DND-41 (cell line): ENCODE measurements around the gene HYAL1.

Experiments used
- ATAC-seq: fragments of 200-7000 bp; cut with Tn5 transposase; 3 replicates; pipeline ENCODE4 v1.9.1; 2021; ENCODE audit warnings: low read depth; ENCODE audit not compliant: insufficient read depth
- DNase-seq: peaks from one replicate; pipeline ENCODE4 v3.0.0-alpha.2; 2020
- H2AFZ ChIP-seq: 2 replicates; pipeline ENCODE4 v1.6.0; 2012; ENCODE audit warnings: low read depth, low read length
- H3K27ac ChIP-seq: 2 replicates; pipeline ENCODE4 v1.5.1; 2012; ENCODE audit warnings: low read length, inconsistent platforms
- H3K27me3 ChIP-seq: fragments of 200-600 bp; sonication (generic); 2 replicates; pipeline ENCODE4 v1.6.0; 2012; ENCODE audit warnings: low read length, mild to moderate bottlenecking, inconsistent platforms; ENCODE audit not compliant: insufficient read depth, poor library complexity
- H3K36me3 ChIP-seq: 2 replicates; pipeline ENCODE4 v1.5.1; 2012; ENCODE audit warnings: low read length, inconsistent platforms; ENCODE audit not compliant: insufficient read depth
- H3K4me1 ChIP-seq: 2 replicates; pipeline ENCODE4 v1.5.1; 2012; ENCODE audit warnings: mild to moderate bottlenecking, low read length; ENCODE audit not compliant: insufficient read depth
- H3K4me2 ChIP-seq: 2 replicates; pipeline ENCODE4 v1.6.0; 2012; ENCODE audit warnings: mild to moderate bottlenecking, moderate library complexity, low read length, inconsistent platforms; ENCODE audit not compliant: insufficient read depth
- H3K4me3 ChIP-seq, 2 experiments: fragments of 200-600 bp in 1 of 2; shearing (Covaris generic) in 1 of 2; 2 replicates each; pipeline ENCODE4 v1.5.1; 2012 to 2016; ENCODE audit warnings: inconsistent platforms in 2 of 2, low read length in 2 of 2, mild to moderate bottlenecking in 2 of 2, low read depth in 1 of 2, moderate library complexity in 1 of 2
- H3K79me2 ChIP-seq: 2 replicates; pipeline ENCODE4 v1.6.0; 2012; ENCODE audit warnings: low read length, inconsistent platforms; ENCODE audit not compliant: insufficient read depth
- H3K9ac ChIP-seq: 2 replicates; pipeline ENCODE4 v1.6.0; 2012; ENCODE audit warnings: low read depth, mild to moderate bottlenecking, inconsistent platforms, low read length, moderate library complexity
- H3K9me3 ChIP-seq: 2 replicates; pipeline ENCODE4 v1.5.1; 2012; ENCODE audit warnings: low read length, moderate library complexity, mild to moderate bottlenecking, inconsistent platforms; ENCODE audit not compliant: insufficient read depth, severe bottlenecking
- H4K20me1 ChIP-seq: 2 replicates; pipeline ENCODE4 v1.6.0; 2012; ENCODE audit warnings: low read length; ENCODE audit not compliant: insufficient read depth
- CTCF ChIP-seq: IDR thresholded peaks from 2 replicates; pipeline ENCODE4 v1.5.1; 2012; ENCODE audit warnings: borderline replicate concordance, low read length, moderate library complexity, mild to moderate bottlenecking; ENCODE audit not compliant: poor library complexity, severe bottlenecking; ENCODE audit errors: extremely low read depth
- EZH2 ChIP-seq: IDR thresholded peaks from 3 replicates; pipeline ENCODE4 v1.6.1; 2012; ENCODE audit warnings: borderline replicate concordance, low read depth, mild to moderate bottlenecking, moderate library complexity, low read length, inconsistent platforms; ENCODE audit not compliant: severe bottlenecking

Gene HYAL1

GRCh38 chr3:50345586-50346234 is 42.3 kb upstream of the HYAL1 start, which contains the start of gene ZMYND10:
Gene ZMYND10 (minus strand): TSS chr3:50345732. CDS start chr3:50345579, 153 bp downstream.
- Histone ChIP-seq H3K4me1 (peaks cover 26% of the 10 kb centered on the region), H3K79me2 (peaks cover 22% of the 10 kb centered on the region), H3K4me2 (no peak within 1 kb of the TSS), H3K27ac (no peak within 1 kb of the TSS), H3K4me3 (no peak within 1 kb of the TSS), H3K27me3 (peaks cover under 1% of the 10 kb centered on the region), H4K20me1 (0 out of 2 replicates have a peak, but pooled peaks cover 4% of the 10 kb centered on the region), H3K9ac (no peak within 1 kb of the TSS), H3K9me3 (no peaks in the 10 kb centered on the region), H3K36me3 (peaks cover 22% of the 10 kb centered on the region), H2AFZ (no peak within 1 kb of the TSS)
- ATAC-seq (no peak), DNase-seq (no peak)
- TF ChIP-seq EZH2 = no peak
- no peak for TF ChIP-seq CTCF

GRCh38 chr3:50345008-50345407 is 41.6 kb upstream of the HYAL1 start:
- TF ChIP-seq EZH2 = no peak
- TF ChIP-seq CTCF = no peak
- Histone ChIP-seq H3K9ac (no peak overlapping the region), H3K4me1 (peaks cover 28% of the 10 kb centered on the region), H2AFZ (no peak overlapping the region), H3K9me3 (no peaks in the 10 kb centered on the region), H3K36me3 (peaks cover 22% of the 10 kb centered on the region), H3K4me3 (no peak overlapping the region), H3K27ac (no peak overlapping the region), H3K79me2 (peaks cover 17% of the 10 kb centered on the region), H3K27me3 (peaks cover 4% of the 10 kb centered on the region), H3K4me2 (no peak overlapping the region), H4K20me1 (0 out of 2 replicates have a peak, but pooled peaks cover 4% of the 10 kb centered on the region)
- no peak for ATAC-seq
- DNase-seq = no peak

- H3K4me2 ChIP-seq = no peak overlapping the region
- TF ChIP-seq EZH2 = no peak
- no peak for TF ChIP-seq CTCF
- DNase-seq (no peak), ATAC-seq (no peak)
- peaks cover 4% of the 10 kb centered on the region for H3K27me3 ChIP-seq
- no peak overlapping the region for H2AFZ ChIP-seq
- no peak overlapping the region for H3K4me3 ChIP-seq
- H3K79me2 ChIP-seq = peaks cover 10% of the 10 kb centered on the region
- H3K4me1 ChIP-seq = peaks cover 24% of the 10 kb centered on the region
- H3K27ac ChIP-seq = no peak overlapping the region
- H3K9ac ChIP-seq = no peak overlapping the region
- no peaks in the 10 kb centered on the region for H4K20me1 ChIP-seq
- H3K9me3 ChIP-seq = no peaks in the 10 kb centered on the region
- H3K36me3 ChIP-seq = peaks cover 8% of the 10 kb centered on the region
Measured at GRCh38 chr3:50342813-50343633, 39.6 kb upstream of the HYAL1 start.
